ENCODE data around the gene USP21. TPM values are rescaled to one million over a fixed set of nuclear protein-coding genes. Genes with fewer than 3 reads are reported as not detected.

USP21 gene, protein sequence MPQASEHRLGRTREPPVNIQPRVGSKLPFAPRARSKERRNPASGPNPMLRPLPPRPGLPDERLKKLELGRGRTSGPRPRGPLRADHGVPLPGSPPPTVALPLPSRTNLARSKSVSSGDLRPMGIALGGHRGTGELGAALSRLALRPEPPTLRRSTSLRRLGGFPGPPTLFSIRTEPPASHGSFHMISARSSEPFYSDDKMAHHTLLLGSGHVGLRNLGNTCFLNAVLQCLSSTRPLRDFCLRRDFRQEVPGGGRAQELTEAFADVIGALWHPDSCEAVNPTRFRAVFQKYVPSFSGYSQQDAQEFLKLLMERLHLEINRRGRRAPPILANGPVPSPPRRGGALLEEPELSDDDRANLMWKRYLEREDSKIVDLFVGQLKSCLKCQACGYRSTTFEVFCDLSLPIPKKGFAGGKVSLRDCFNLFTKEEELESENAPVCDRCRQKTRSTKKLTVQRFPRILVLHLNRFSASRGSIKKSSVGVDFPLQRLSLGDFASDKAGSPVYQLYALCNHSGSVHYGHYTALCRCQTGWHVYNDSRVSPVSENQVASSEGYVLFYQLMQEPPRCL
- total RNA-seq (10 to 100 TPM in 3 of 6 donors, 1 to 10 TPM in 3; 7.9 to 18.4 (median 9.5) TPM), polyA plus RNA-seq (10 to 100 TPM; 21.1 to 25.3 TPM)

DNA sequence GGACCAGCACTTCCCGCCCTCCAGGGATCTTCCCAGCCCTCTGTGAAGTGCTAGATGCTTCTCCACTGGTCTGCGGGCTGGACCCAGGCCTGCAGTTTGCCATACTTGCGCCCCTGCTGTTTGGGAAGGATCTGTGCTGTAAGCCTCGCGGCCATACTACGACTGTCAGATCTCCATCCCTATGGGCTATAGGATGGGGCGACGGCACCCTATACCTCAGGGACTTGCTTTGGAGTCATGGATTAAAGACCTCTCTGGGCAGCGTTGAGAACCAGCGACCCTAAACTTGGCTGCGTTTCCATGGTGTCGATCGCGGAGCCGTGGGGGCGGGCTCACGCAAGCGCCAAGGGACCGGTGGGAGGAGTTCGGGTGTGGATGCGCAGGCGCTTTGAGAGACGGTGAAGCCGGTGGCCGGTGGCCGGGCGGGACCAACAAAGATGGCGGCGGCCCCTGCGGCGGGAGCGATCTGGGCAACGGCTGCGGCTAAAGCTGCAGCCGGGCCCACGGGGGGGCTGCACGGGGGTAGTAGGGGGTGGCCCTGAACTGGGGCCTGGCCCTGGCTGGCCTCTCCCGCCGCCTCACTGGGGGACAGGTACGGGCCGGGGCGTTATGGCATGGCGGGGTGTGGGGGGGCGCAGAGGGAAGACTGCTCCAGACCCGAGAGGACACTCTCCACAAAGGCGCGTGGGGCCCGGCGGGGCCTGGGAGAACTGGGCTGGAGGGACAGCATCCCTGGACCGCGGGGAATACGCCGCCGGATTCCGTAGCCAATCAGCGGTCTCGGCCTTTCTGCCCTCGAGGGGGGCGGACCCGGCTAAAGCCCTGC is at the start of gene USP21:
TSS of gene USP21 (plus strand) at position 414 of the 826 bp plus-strand sequence. CDS start 1,141 bp downstream, outside the sequence.
- ATAC-seq (peak; percentile 95 to 97 (median 96)), FAIRE-seq (no peak), DNase-seq (peak; percentile 90 to 98 (median 94))
- intact Hi-C loops (cut with DNase I) = no loop called here
- Histone ChIP-seq H3K9me3 (no peaks in the 10 kb centered on the region), H3K36me3 (no peaks in the 10 kb centered on the region), H3K27me3 (no peaks in the 10 kb centered on the region), H3K27ac (peak within 1 kb of the TSS; percentile 58 to 87 (median 75)), H3K4me1 (peaks cover 8 to 17% (median 11%) of the 10 kb centered on the region in 3 donors), H3K4me3 (peak within 1 kb of the TSS; percentile 81 to 95 (median 91))
- WGBS, 2 donors = 1 to 2% methylated on average over 52 to 60 of the region's 60 CpGs
- TF ChIP-seq, protein P1, sequence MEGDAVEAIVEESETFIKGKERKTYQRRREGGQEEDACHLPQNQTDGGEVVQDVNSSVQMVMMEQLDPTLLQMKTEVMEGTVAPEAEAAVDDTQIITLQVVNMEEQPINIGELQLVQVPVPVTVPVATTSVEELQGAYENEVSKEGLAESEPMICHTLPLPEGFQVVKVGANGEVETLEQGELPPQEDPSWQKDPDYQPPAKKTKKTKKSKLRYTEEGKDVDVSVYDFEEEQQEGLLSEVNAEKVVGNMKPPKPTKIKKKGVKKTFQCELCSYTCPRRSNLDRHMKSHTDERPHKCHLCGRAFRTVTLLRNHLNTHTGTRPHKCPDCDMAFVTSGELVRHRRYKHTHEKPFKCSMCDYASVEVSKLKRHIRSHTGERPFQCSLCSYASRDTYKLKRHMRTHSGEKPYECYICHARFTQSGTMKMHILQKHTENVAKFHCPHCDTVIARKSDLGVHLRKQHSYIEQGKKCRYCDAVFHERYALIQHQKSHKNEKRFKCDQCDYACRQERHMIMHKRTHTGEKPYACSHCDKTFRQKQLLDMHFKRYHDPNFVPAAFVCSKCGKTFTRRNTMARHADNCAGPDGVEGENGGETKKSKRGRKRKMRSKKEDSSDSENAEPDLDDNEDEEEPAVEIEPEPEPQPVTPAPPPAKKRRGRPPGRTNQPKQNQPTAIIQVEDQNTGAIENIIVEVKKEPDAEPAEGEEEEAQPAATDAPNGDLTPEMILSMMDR (IDR thresholded peaks at IDR 0.05) = no peak

DNA sequence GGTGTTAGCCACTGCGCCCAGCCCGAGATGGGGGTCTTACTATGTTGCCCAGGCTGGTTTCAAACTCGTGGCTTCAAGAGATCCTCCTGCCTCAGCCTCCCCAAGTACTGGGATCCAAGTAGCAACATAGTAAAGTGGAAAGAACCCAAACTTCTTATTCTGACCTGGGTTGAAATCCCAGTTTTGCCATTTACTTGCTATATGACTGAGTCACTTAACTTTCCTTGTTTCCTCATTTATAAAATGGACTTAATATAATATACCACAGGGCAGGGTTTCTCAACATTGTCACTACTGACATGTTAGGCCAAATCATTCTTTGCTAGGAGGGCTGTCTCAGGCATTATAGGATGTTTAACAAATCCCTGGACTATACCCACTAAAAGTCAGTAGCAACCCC is 48.2 kb upstream of the USP21 start:
- TF ChIP-seq, protein P1 (IDR thresholded peaks at IDR 0.05) = no peak
- H3K9me3 ChIP-seq = no peaks in the 10 kb centered on the region
- H3K27me3 ChIP-seq = no peaks in the 10 kb centered on the region
- intact Hi-C loops (cut with DNase I) = no loop called here
- no peak overlapping the region for H3K27ac ChIP-seq
- no peaks in the 10 kb centered on the region for H3K36me3 ChIP-seq
- no peak overlapping the region for H3K4me3 ChIP-seq
- H3K4me1 ChIP-seq = peaks cover 12 to 22% (median 21%) of the 10 kb centered on the region in 3 donors
- no peak for FAIRE-seq
- 88 to 96% methylated on average over 3 of the region's 3 CpGs for WGBS, 2 donors
- no peak for ATAC-seq
- no peak for DNase-seq

DNA sequence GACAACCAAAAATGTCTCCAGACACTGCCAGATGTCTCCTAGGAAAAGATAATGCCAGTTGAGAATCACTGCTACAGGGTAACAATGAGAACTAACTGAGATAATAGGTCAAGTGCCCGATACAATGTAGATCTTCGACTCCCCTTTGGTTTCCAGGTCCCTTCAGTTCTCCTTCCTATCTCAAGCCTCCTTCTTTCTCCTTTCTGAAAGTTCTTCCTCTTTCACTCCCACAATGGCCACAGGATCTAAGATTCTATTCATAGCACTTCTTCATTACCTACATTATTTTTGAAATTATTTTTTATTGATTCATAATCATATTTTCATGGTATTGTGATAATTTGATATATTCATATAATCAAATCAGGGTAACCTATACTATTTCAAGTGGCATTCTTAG is 47.8 kb upstream of the USP21 start:
- ATAC-seq (no peak), DNase-seq (no peak), FAIRE-seq (no peak)
- Histone ChIP-seq H3K36me3 (no peaks in the 10 kb centered on the region), H3K4me1 (peaks cover 16 to 25% (median 22%) of the 10 kb centered on the region in 3 donors), H3K4me3 (no peak overlapping the region), H3K9me3 (no peaks in the 10 kb centered on the region), H3K27ac (no peak overlapping the region), H3K27me3 (no peaks in the 10 kb centered on the region)
- intact Hi-C loops (cut with DNase I) = no loop called here
- 91% methylated on average over 2 of the region's 2 CpGs for WGBS, 2 donors
- TF ChIP-seq, protein P1 (IDR thresholded peaks at IDR 0.05) = no peak

DNA sequence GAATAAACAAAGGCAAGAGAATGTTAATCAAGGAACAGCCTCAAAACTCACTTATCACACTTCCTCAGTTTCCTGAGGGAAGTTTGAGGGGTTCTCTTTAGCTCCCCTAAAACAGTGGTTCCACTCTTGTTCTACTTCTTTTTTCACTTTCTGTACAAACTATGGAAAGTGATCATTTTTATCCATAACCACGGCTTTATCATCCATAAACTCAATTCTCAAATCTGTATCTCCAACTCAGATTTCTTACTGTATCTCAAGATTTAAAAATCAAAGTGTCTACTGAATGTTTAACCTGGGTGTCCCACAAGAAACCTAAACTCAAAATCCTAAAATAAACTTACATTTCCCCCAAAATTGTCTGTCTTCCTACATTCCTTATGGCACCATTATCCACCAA is 45.4 kb upstream of the USP21 start:
- TF ChIP-seq, protein P1 (IDR thresholded peaks at IDR 0.05) = no peak
- FAIRE-seq = no peak
- Histone ChIP-seq H3K36me3 (no peaks in the 10 kb centered on the region), H3K4me1 (peaks cover 22 to 30% (median 24%) of the 10 kb centered on the region in 3 donors), H3K27ac (no peak overlapping the region), H3K4me3 (no peak overlapping the region), H3K9me3 (no peaks in the 10 kb centered on the region), H3K27me3 (no peaks in the 10 kb centered on the region)
- DNase-seq = no peak
- intact Hi-C loops (cut with DNase I) = no loop called here
- no peak for ATAC-seq
- 34 to 60% methylated on average over 1 of the region's 1 CpG for WGBS, 2 donors
